Measurements from ENCODE around the gene VPS36. TPM values are rescaled to one million over a fixed set of nuclear protein-coding genes. Genes with fewer than 3 reads are reported as not detected.
"Not testable (repeated sequence)": the region's sequence is repeated elsewhere in the genome, so short reads cannot be mapped to it uniquely, and the experiment has no call there.

Gene VPS36
- total RNA-seq, result 10 to 100 TPM; 39.1 to 43.2 TPM

GRCh38 chr13:52450012-52450792, at the start of gene VPS36:
TSS of gene VPS36 (minus strand) at chr13:52450634. CDS start at chr13:52450594, 40 bp downstream.
- H3K27ac Mint-ChIP-seq, result peak within 1 kb of the TSS; percentile 91
- DNase-seq (peak; percentile 95), ATAC-seq (peak; percentile 81)
- H3K4me1 Mint-ChIP-seq (ENCODE audit: low read depth), result peaks cover 36% of the 10 kb centered on the region
- H3K36me3 Mint-ChIP-seq (ENCODE audit: low read depth), result peaks cover 7% of the 10 kb centered on the region
- H3K9me3 Mint-ChIP-seq (ENCODE audit: insufficient read depth), result no peaks in the 10 kb centered on the region
- CTCF ChIA-PET, result interaction anchor here (0.6 to 3.0 kb wide), 36 partner anchors 9 to 450 kb away, joined by 3 to 20 read pairs (median 4); partner anchors contain the start of genes ALG11 and SUGT1
- POLR2A ChIA-PET, result interaction anchor here (0.6 to 1.2 kb wide), 6 partner anchors 9 to 325 kb away, joined by 3 to 5 read pairs (median 4); no protein-coding TSS in a partner anchor
- H3K27me3 Mint-ChIP-seq (ENCODE audit: low read depth), result no peaks in the 10 kb centered on the region
- peak within 1 kb of the TSS; percentile 87 for H3K4me3 Mint-ChIP-seq

- H3K36me3 Mint-ChIP-seq (ENCODE audit: low read depth); CTCF ChIA-PET; H3K27me3 Mint-ChIP-seq (ENCODE audit: low read depth); POLR2A ChIA-PET; H3K4me1 Mint-ChIP-seq (ENCODE audit: low read depth); DNase-seq; ATAC-seq; H3K9me3 Mint-ChIP-seq (ENCODE audit: insufficient read depth): not testable (repeated sequence)
- Mint-ChIP-seq H3K27ac (peak overlapping the region; percentile 55), H3K4me3 (peak overlapping the region; percentile 12)
Observed at GRCh38 chr13:52497979-52498378, 47.5 kb upstream of the VPS36 start.

- CTCF ChIA-PET; H3K27ac Mint-ChIP-seq; H3K4me3 Mint-ChIP-seq; H3K27me3 Mint-ChIP-seq (ENCODE audit: low read depth); H3K36me3 Mint-ChIP-seq (ENCODE audit: low read depth); H3K4me1 Mint-ChIP-seq (ENCODE audit: low read depth); H3K9me3 Mint-ChIP-seq (ENCODE audit: insufficient read depth); DNase-seq; POLR2A ChIA-PET; ATAC-seq: not testable (repeated sequence)
Observed at GRCh38 chr13:52494241-52494640, 43.8 kb upstream of the VPS36 start.

- H3K27me3 Mint-ChIP-seq (ENCODE audit: low read depth); CTCF ChIA-PET; H3K4me1 Mint-ChIP-seq (ENCODE audit: low read depth); ATAC-seq; H3K27ac Mint-ChIP-seq; H3K4me3 Mint-ChIP-seq; POLR2A ChIA-PET; H3K36me3 Mint-ChIP-seq (ENCODE audit: low read depth); DNase-seq; H3K9me3 Mint-ChIP-seq (ENCODE audit: insufficient read depth): not testable (repeated sequence)
Observed at GRCh38 chr13:52491015-52491414, 40.6 kb upstream of the VPS36 start.

- H3K27me3 Mint-ChIP-seq (ENCODE audit: low read depth); ATAC-seq; H3K36me3 Mint-ChIP-seq (ENCODE audit: low read depth); H3K27ac Mint-ChIP-seq; H3K4me3 Mint-ChIP-seq; POLR2A ChIA-PET; H3K4me1 Mint-ChIP-seq (ENCODE audit: low read depth); H3K9me3 Mint-ChIP-seq (ENCODE audit: insufficient read depth); CTCF ChIA-PET; DNase-seq: not testable (repeated sequence)
Observed at GRCh38 chr13:52488763-52489162, 38.3 kb upstream of the VPS36 start.

- H3K27ac Mint-ChIP-seq; H3K27me3 Mint-ChIP-seq (ENCODE audit: low read depth); CTCF ChIA-PET; H3K36me3 Mint-ChIP-seq (ENCODE audit: low read depth); H3K4me3 Mint-ChIP-seq; H3K9me3 Mint-ChIP-seq (ENCODE audit: insufficient read depth); POLR2A ChIA-PET; H3K4me1 Mint-ChIP-seq (ENCODE audit: low read depth); ATAC-seq; DNase-seq: not testable (repeated sequence)
Observed at GRCh38 chr13:52487078-52487477, 36.6 kb upstream of the VPS36 start.

GRCh38 chr13:52480677-52481428, 30.4 kb upstream of the VPS36 start:
- not testable (repeated sequence) for ATAC-seq

GRCh38 chr13:52468487-52468886, 18.1 kb upstream of the VPS36 start:
- H3K27me3 Mint-ChIP-seq (ENCODE audit: low read depth); H3K9me3 Mint-ChIP-seq (ENCODE audit: insufficient read depth); DNase-seq; H3K4me1 Mint-ChIP-seq (ENCODE audit: low read depth); H3K27ac Mint-ChIP-seq; H3K4me3 Mint-ChIP-seq; ATAC-seq; POLR2A ChIA-PET; CTCF ChIA-PET: not testable (repeated sequence)
- peaks cover 71% of the 10 kb centered on the region for H3K36me3 Mint-ChIP-seq (ENCODE audit: low read depth)

More at GRCh38 chr13:52480677-52481428, 30.4 kb upstream of the VPS36 start:
- H3K27ac Mint-ChIP-seq; CTCF ChIA-PET; DNase-seq; H3K9me3 Mint-ChIP-seq (ENCODE audit: insufficient read depth); H3K4me3 Mint-ChIP-seq; H3K27me3 Mint-ChIP-seq (ENCODE audit: low read depth); POLR2A ChIA-PET; H3K4me1 Mint-ChIP-seq (ENCODE audit: low read depth): not testable (repeated sequence)
- H3K36me3 Mint-ChIP-seq (ENCODE audit: low read depth), result peaks cover 21% of the 10 kb centered on the region

GRCh38 chr13:52463526-52463925, 13.1 kb upstream of the VPS36 start:
- Mint-ChIP-seq H3K27me3 (ENCODE audit: low read depth) (no peaks in the 10 kb centered on the region), H3K36me3 (ENCODE audit: low read depth) (peaks cover 73% of the 10 kb centered on the region), H3K9me3 (ENCODE audit: insufficient read depth) (no peaks in the 10 kb centered on the region), H3K27ac (peak overlapping the region; percentile 75), H3K4me1 (ENCODE audit: low read depth) (peaks cover 42% of the 10 kb centered on the region), H3K4me3 (peak overlapping the region; percentile 43)
- ATAC-seq, result no peak
- no peak for DNase-seq
- ChIA-PET CTCF (interaction anchor here (1.7 to 4.7 kb wide), 2 partner anchors 11 to 12 kb away, joined by 5 to 20 read pairs; partner anchors contain the start of gene VPS36), POLR2A (interaction anchor here (0.8 kb wide), 1 partner anchor 528 kb away, joined by 4 read pairs; no protein-coding TSS in a partner anchor)

GRCh38 chr13:52461265-52461664, 10.8 kb upstream of the VPS36 start:
- H3K27ac Mint-ChIP-seq, result peak overlapping the region; percentile 73
- ATAC-seq (peak; percentile 80), DNase-seq (peak; percentile 41)
- H3K36me3 Mint-ChIP-seq (ENCODE audit: low read depth), result peaks cover 73% of the 10 kb centered on the region
- ChIA-PET CTCF (interaction anchor here (0.6 to 4.7 kb wide), 2 partner anchors 10 to 13 kb away, joined by 3 to 20 read pairs; partner anchors contain the start of gene VPS36), POLR2A (interaction anchor here (0.7 kb wide), 1 partner anchor 156 kb away, joined by 3 read pairs; no protein-coding TSS in a partner anchor)
- no peaks in the 10 kb centered on the region for H3K9me3 Mint-ChIP-seq (ENCODE audit: insufficient read depth)
- peaks cover 62% of the 10 kb centered on the region for H3K4me1 Mint-ChIP-seq (ENCODE audit: low read depth)
- no peaks in the 10 kb centered on the region for H3K27me3 Mint-ChIP-seq (ENCODE audit: low read depth)
- H3K4me3 Mint-ChIP-seq, result peak overlapping the region; percentile 13

GRCh38 chr13:52459668-52460067, 9.2 kb upstream of the VPS36 start:
- POLR2A ChIA-PET, result interaction anchor here (1.1 kb wide), 1 partner anchor 10 kb away, joined by 3 read pairs; the partner anchor contains the start of gene VPS36
- H3K4me1 Mint-ChIP-seq (ENCODE audit: low read depth), result peaks cover 65% of the 10 kb centered on the region

More at GRCh38 chr13:52459668-52460067, 9.2 kb upstream of the VPS36 start:
- Mint-ChIP-seq H3K36me3 (ENCODE audit: low read depth) (peaks cover 66% of the 10 kb centered on the region), H3K27ac (no peak overlapping the region), H3K9me3 (ENCODE audit: insufficient read depth) (no peaks in the 10 kb centered on the region), H3K27me3 (ENCODE audit: low read depth) (no peaks in the 10 kb centered on the region), H3K4me3 (no peak overlapping the region)
- DNase-seq, result no peak
- CTCF ChIA-PET, result interaction anchor here (2.4 kb wide), 1 partner anchor 10 kb away, joined by 11 read pairs; the partner anchor contains the start of gene VPS36
- no peak for ATAC-seq

Measured in activated CD8-positive, alpha-beta T cell treated with anti-CD3 and anti-CD28 coated beads, Interleukin-2, amount 10 ng/mL, durations not matched to agents 7 days and 5 days (primary cell).